NB4 (cell line): ENCODE data around the gene STAM2.

ENCODE experiments used
- DNase-seq: peaks from one replicate; pipeline ENCODE4 v3.0.0; 2010; ENCODE audit warnings: low read depth
- H3K4me3 ChIP-seq: one replicate; pipeline ENCODE4 v1.5.1; 2011; ENCODE audit warnings: mild to moderate bottlenecking, low read depth, low read length, moderate library complexity
- MYC ChIP-seq: IDR thresholded peaks from 2 replicates; pipeline ENCODE4 v1.6.1; 2011; ENCODE audit warnings: low read depth, low read length
- POLR2A ChIP-seq: IDR thresholded peaks from 2 replicates; pipeline ENCODE4 v1.6.1; 2011; ENCODE audit warnings: mild to moderate bottlenecking; ENCODE audit not compliant: insufficient read length; ENCODE audit errors: extremely low read depth
- TF ChIP-seq, protein P1 (sequence below): IDR thresholded peaks from 2 replicates; pipeline ENCODE4 v1.6.1; 2011; ENCODE audit warnings: low read depth, low read length
- TF ChIP-seq, protein P2 (sequence below): IDR thresholded peaks from one replicate; pipeline ENCODE4 v1.5.1; 2012; ENCODE audit warnings: low read depth, low read length

The STAM2 gene

GRCh38 chr2:152175368-152176112 lies at the start of gene STAM2:
STAM2 (minus strand) TSS chr2:152175763; CDS start chr2:152175642, 121 bp downstream.
- DNase-seq: peak; percentile 97
- TF ChIP-seq, protein P1, sequence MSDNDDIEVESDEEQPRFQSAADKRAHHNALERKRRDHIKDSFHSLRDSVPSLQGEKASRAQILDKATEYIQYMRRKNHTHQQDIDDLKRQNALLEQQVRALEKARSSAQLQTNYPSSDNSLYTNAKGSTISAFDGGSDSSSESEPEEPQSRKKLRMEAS: peak; percentile 63
- TF ChIP-seq, protein P2, sequence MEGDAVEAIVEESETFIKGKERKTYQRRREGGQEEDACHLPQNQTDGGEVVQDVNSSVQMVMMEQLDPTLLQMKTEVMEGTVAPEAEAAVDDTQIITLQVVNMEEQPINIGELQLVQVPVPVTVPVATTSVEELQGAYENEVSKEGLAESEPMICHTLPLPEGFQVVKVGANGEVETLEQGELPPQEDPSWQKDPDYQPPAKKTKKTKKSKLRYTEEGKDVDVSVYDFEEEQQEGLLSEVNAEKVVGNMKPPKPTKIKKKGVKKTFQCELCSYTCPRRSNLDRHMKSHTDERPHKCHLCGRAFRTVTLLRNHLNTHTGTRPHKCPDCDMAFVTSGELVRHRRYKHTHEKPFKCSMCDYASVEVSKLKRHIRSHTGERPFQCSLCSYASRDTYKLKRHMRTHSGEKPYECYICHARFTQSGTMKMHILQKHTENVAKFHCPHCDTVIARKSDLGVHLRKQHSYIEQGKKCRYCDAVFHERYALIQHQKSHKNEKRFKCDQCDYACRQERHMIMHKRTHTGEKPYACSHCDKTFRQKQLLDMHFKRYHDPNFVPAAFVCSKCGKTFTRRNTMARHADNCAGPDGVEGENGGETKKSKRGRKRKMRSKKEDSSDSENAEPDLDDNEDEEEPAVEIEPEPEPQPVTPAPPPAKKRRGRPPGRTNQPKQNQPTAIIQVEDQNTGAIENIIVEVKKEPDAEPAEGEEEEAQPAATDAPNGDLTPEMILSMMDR: peak; percentile 83
- TF ChIP-seq POLR2A (peak; percentile 41), MYC (peak; percentile 38; the same call in 1 of the 2 replicates)
- peak within 1 kb of the TSS; percentile 93 for H3K4me3 ChIP-seq

- no peak for DNase-seq
- H3K4me3 ChIP-seq: no peak overlapping the region
- TF ChIP-seq, protein P2: no peak
- TF ChIP-seq, protein P1: no peak
Measured at GRCh38 chr2:152223977-152224376, 48.4 kb upstream of the STAM2 start.

- H3K4me3 ChIP-seq: no peak overlapping the region
- no peak for TF ChIP-seq MYC
- TF ChIP-seq, protein P1: no peak
- TF ChIP-seq, protein P2: no peak
- no peak for TF ChIP-seq POLR2A
- no peak for DNase-seq
Measured at GRCh38 chr2:152222975-152223637, 47.5 kb upstream of the STAM2 start.

- H3K4me3 ChIP-seq: no peak overlapping the region
- TF ChIP-seq, protein P1: no peak
- TF ChIP-seq POLR2A (no peak), MYC (no peak)
- TF ChIP-seq, protein P2: no peak
- no peak for DNase-seq
Measured at GRCh38 chr2:152221839-152222238, 46.3 kb upstream of the STAM2 start.

DNA sequence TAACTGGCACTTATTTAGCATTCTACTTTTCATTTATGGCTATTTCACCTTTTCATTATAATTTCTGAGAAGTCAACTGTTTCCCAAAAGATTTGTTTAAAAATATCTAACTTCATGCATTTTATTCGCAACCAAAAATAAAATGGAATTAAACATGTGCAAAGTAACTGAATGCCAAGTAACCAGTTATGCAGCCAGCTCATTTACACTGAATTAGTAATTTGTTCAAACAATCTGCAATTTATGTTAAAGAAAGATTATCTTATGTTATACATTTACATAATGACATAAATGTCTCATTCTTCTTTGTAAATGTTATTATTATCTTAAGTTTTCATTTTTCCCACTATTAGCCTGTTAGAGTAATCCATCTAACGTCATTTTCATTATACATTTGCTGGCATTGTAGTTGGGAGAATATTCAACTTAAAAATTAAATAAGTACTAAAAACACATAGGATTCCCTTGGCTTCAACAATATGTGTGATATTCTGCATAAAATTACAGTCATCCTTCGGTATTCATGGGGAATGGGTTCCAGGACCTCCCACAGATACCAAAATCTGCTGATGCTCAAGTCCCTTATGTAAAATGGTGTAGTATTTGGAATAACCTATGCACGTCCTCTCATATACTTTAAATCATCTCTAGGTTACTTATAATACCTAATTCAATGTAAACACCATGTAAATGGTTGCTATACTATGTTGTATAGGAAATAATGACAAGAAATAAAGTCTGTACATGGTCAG lies 43.7 kb upstream of the STAM2 start:
- no peak overlapping the region for H3K4me3 ChIP-seq
- TF ChIP-seq POLR2A: no peak
- TF ChIP-seq MYC: no peak
- TF ChIP-seq, protein P2: no peak
- TF ChIP-seq, protein P1: no peak
- no peak for DNase-seq
